Activated gamma-delta T cell treated with anti-CD3 and anti-CD28 coated beads, Interleukin-2, amount 50 U/mL, for 16 hours (primary cell): ENCODE data around the gene C4orf51.

Experiments
- DNase-seq: peaks from one replicate; pipeline ENCODE4 v3.0.0-alpha.2; 2020; ENCODE audit warnings: low read depth

C4orf51 gene

DNA sequence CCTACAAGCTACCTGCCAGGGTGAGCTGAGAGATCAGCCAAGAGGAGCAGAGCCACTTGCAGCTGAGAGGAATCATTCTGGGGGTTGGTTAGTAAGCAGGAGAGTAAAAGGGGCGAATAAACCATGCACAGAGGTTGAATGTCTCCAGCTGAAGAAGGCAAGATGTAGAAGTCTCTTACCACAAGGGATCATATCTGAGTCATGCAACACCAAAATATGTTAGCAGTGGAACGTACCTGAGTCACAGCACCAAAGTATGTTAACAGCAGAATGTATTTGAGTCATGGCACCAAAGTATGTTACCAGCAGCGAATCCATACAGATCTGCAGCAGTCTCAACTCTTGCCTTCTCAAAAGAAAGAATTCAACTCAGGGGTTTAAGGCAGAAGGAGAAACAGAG, 29.9 kb downstream of the C4orf51 start:
- DNase-seq, result no peak

DNA sequence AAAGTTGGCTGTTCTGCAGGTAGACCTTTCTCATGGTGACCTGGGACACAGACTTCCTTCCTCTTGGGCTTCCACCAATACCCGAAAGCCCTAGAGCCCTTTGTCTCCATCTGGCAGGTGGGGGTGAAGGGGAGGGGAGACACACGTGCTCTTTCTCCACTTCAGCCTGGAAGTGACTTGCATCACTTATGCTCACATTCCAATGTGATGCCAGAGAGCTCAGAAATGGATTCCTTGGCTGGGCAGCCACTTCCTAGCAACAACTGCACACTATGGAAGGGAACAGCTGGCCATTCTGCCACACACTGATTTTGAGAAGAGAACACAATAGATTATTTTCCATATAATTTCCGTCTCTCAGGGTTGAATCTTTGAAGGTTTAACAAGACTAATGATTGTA, 36.3 kb downstream of the C4orf51 start:
- no peak for DNase-seq

DNA sequence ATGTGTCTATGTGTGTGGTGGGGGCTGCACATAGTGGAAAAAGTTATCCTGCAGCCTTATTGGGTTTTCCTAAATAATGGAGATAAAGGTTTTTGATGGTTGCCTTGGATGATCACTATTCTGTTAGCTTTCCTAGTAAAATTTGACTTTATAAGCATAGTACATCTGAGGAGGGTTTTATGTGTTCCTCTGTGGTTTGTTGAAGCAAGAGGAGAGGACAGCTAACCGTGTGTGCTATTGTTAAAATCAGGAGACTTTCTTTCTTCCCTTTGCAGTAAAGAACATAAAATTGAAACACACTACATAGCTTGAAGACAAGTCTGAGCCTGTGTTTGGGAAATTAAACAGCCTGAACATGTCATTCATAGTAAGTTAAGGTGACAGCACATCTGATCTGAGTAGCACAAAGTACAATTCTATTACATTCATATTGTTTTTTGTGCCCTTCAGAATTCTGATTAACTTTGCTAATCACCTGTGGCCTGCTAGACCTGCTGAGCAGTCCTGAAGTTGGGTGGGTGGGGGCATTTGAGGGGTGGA, 36.8 kb downstream of the C4orf51 start:
- DNase-seq, result no peak

DNA sequence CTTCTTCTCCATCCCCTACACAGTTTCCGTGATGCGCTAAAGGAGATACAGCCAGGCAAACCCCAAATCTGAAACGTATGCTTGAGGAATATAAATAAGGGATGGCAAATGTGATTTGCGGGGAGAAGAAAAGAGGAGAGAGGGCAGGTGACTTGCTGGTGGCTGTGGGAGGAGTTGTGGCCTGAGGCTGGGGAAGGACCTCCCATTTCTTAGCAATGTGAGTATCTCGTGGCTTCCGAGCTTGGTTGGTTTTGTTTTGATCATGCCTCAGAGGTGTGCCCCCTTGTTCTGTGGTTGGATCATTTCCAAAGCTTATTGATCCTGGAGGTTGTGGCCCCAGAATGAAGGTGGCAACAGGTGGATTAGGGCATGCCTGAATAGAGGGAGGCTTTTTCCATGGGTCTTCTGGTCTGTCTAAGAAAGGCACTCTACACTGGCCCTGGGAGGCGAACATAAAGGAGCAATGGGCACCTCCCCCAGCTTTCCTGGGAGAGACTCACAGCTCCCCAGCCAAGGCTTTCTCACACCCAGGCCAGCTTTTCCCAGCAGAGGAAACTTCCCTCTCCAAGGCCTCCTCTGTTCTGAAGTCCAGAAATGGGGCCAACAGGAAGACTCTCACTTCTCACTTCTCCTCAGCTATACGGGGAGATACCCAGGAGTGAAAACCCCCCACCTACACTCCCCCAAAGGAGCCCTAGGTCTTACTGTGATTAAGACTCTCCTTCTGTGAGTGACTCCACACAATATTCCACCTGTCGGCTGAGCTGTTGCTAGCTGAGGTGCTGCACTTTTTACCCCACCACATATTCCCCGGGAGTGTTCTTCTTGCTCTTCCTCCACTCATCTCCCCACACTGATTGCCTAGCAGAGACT, 40.0 kb downstream of the C4orf51 start:
- DNase-seq, result no peak

DNA sequence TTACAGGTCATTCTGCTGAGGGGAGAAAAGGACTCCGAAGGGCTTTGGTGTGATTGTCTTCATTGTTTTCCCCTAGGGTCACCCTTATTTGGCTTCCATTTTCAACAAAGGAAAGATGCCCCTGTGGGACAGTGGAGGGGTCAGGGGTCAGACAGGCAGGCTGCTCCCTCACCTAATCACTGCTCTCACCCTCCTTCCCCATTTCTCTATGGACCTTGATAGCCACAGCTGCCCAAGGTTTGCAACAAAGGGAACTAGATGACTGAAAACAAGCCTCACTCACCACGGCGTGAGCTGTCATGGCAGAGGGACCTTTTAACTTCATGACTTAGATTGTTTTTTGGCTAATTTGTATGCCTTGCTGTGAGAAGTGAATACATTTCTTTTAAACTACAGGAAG, 40.7 kb downstream of the C4orf51 start:
- DNase-seq, result no peak

DNA sequence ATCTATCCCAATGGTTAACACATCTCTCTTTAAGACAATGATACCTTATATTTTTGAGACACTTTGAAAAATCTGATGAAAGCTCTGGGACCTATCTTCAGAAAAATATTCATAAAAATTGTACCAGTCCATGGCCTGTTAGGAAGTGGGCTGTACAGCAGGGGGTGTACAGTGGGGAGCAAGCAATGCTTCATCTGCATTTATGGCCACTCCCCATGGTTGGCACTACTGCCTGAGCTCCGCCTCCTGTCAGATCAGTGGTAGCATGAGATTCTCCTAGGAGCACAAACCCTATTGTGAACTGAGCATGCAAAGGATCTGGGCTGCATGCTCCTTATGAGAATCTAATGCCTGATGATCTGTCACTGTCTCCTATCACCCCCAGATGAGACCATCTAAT, 42.6 kb downstream of the C4orf51 start:
- no peak for DNase-seq

DNA sequence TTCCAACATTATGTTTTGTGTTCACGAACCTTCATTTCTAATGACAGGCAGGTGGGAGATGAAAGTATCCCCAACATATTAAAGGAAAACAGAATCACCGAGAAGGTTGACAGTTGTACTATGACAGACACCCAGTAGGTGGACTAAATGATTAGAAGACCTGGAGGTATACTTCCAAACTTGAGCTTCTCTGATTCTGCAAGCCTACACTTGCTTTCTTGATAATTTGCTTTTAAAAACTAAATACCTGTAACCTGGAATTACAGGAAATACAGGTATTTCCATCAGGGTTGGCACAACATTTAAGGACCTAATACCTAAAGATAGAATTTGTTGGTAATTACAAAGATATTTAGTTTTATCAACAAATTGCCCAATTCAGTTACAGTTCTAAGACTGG, 43.4 kb downstream of the C4orf51 start:
- no peak for DNase-seq

DNA sequence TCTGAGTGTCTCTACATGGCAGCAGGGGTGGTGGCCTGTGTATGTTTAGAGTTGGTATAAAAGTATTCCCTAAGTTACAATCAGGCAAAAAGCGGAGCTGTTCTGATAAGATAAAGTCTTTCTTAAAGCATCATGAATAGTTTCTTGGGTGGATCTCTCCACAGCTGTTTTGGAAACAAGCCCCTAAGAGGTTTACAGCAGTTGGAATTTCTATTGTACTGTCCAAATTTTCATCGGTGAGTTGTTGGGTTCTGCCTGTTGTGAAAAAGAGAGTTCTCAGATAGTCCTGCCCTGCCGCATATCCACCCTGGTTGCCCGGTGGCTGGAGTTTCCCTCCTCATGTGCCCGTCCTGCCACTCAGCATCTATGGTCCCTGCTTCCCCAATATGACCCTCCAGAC, 50.1 kb downstream of the C4orf51 start:
- no peak for DNase-seq

DNA sequence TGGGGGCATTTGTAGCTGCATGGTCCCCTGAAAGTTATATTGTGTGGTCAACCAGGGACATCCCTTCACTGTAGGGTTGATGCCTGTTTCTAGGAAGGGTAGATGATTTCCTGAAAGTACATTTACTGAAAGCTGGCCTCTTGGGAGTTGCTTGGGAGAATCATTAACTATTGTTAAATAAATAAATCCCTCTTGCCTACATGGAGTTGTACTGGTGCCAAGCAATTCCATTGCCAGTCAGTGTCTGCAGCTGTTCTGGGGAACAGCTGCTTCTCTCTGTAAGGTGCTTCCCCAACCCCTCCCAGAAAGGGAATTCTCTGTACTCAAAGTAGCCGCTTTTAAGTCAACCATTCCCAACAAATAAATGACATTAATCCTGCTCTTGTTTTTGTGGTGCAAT, 51.1 kb downstream of the C4orf51 start:
- no peak for DNase-seq

DNA sequence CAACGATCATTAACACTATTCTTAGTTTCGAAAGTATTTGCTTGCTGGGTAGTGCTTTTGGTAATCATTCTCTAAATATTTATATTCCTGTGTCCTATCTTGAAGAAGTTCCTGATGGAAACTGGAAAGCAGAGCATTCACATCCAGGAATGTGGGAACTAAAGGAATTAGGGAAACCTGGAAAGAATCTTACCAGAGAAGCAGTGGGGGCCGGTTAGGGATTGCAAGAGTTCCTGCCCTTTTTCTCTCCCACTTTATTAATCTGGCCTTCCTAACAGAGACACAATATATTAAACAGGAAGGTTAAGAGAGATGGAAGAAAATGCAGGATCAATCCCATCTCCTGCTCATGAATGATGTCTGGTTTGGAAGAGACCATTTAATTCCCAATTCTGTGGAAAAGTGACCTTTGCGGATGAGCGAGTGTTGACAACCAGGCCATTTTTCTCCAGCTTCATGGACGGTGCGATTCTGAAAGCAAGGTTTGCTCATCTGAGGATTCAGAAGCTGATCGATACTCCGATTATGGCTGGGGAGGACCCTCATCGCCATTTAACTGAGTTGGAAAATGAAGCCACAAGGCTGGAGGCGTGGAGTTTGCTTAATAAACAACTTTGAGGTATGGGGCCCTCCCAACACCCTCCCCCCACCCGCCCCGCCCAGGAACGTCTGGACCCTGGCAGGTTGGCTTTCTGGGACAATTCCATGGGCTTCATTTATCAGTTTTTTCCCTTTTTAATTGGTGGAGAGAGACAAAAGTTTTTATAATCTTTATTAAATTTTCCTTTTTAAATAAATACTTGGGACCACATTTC, 52.3 kb downstream of the C4orf51 start:
- DNase-seq, result no peak

DNA sequence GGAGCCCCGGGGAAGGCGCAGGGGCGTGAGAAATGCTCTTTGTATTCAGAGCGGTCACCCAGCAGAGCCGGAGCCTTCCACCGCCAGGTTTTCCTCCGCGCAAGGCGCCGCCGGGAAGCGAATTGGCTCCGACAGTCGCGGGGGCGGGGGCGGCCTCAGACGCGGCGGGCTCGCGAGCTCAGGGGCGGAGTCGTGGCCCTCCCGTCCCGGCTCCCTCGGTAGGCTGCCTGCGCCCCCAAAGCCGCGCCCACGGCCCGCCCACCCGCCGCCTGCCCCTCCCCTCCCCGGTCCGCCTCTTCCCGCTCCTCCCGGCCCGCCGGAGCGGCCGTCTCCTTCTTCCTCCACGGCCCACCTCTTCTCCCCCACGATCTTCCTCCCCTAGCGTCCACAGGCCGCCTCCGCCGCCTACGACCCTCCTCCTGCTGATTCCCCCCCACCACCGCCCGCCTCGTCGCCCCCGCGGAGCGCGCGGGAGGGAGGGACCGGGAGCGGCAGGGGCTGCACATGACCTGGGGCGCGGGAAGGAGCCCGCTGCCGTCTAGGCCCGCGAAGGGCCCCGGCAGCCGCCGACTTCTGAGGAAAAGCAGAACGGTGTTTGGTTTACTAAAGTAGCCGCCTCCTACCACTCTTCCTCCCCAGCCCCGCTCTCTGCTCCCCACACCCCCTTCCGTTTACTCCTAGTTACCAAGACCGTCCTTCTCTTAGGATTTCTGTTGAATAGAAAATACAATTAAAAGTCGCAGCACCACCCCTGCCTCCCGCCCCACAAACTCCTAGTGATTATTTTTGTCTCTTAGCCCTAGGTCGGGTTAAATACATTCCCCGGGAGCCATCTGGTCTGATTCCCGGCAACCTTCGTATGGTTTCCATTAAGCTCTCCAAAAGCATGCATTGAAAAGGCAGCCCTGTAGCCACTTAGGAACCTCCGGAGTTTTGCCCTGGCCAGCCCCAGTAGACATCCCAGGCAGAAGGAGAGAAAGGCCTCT, 53.2 kb downstream of the C4orf51 start:
- peak; percentile 66 for DNase-seq

DNA sequence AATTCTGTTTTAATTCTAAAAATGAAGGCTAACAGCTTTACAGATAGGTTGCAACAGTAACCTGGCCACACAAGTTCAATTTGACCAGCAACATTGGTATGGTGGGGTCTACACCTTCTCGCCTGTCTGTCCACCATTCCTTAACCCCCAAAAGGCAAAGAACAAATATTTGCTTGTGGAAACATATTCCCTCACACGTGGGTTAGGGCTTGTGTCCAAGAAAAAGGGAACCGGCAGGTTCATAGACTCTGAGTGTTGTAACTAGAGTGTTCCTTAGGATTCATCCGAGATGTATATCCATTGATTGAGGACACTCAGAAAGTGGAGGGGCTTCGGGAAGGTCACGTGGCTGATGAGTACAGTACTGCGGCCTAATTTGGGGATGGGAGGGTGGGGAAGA, 54.1 kb downstream of the C4orf51 start:
- no peak for DNase-seq

DNA sequence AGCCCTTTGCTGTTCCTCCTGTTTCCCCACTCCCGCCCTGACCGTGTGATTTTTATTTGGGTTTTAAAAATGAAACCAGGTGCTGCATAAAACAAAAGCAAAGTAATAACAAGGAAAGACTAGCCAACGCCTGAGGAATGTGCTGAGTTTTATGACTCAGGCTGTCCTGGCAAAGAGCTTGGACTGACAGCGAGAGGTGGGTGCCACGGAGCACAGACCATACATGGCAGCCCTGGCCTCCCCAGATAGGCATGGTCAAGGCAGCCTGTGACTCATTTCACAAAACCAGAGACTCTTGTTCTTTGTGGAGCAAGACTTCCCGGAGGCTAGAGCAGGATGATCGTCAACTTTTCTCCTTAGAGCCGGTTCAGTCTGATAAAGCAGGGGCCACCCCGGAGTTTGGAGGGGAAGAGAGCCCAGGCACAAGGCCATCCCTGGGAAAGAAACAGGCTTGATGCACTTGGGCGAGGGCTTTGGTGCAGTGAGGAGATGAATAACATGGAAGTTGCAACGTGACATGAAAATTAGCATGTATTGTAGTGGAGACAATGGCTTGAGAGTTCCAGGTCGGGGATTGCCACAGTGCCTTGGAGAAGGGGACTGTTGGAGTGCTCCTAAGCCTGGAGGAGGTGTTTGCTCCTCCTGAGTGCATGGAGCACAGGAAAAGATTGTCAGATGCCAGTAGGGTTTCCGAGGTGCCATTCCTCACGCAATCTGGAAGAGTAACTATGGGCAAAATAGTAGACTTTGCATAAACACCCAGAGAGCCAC, 54.8 kb downstream of the C4orf51 start:
- no peak for DNase-seq

DNA sequence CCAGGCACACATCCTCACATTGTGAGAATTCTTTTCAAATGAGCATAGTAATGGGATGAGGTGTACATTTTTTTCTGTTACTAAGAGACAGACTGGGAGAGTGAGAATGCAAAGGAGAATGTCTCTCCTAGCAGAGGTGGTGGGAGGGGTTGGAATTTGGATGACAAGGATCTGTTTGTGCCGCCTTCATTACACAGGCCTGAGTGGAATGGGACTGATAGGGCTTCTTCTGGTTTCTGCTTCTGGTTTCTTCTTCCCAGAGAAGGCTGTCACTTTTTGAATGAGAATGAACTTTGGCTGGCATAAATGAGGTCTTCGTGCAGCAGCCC, 55.4 kb downstream of the C4orf51 start:
- no peak for DNase-seq

DNA sequence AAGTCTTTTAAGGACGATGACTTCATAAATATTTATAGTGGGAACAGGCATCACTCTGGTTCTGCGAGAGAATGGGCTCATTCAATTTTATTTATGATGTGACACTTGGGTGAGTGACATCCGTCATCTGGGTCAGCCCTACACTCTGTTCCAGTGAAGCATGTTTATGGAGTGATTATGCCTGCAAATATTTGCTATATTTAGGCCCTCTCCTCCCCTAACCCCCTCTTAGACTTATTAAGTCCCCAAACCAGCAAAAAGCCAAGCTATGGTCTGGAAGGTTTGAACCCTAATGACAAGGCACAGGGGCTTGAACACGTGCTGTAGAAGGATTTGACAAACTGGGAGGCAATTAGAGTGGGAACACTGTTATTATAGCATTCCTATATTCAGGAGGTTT, 55.9 kb downstream of the C4orf51 start:
- DNase-seq, result no peak

DNA sequence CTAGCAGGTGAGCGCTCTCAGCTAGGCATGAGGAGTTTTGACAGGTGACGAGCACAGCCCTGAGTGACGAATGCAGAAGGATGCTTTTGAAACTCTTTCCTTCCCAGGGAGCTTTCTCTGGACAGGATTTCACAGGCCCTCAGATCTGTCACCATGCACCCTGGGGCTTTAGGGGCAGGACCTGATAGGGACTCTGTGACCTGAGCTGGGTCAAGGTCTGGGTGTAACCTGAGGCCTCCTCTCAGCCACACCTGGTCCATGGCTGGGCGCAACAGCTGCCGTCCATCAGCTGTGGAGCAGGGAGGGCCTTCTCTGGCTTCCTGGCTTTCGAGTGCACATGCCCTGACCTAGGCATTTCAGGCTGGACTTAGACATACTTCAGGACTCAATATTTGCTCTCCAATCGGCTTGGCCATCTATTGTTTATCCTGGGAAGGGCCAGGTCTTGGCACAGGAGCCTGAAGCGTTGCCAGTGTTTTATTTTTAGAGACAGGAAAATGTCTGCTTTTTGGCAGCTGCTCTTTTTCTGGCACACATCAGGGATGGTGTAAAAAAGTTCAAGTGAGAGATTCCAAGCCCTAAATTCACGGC, 56.4 kb downstream of the C4orf51 start:
- DNase-seq, result no peak

DNA sequence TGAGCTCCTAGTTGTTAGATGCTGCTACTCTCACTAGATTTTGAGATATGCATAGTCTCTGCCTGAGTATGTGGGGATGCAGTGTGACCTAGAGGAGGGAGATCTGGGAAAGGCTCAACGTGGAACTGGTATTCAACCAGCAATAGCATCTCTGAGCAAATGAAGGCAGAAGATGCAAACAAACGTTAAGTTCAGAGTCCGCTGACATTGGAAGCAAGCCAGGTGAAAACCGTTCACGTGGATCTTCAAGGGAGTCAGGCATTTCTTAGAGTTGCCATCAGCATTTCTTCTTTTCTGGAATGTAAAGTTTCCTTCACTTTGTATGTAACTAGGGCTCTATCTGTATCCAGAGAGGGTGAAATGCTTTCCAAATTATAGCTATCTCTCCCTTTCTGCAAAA, 59.9 kb downstream of the C4orf51 start:
- no peak for DNase-seq

DNA sequence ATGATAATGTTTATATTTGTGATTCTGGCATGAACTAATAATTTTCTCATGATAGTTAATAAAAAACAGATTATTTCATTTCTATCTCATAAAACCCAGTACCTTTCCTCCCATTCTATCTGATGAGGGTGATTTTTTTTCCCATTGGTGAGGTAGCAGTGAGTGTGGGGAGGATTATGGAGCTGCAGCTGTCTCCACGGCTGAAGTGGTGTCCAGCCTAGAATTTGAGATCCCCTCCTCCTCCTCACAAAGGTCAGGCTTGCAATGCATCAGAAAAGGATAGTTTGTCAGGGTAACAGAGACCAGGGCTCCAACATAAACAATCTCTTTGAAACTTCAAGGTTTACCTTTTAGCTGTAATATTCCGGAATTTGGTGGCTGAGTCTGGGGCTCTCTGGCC, 60.9 kb downstream of the C4orf51 start:
- DNase-seq, result no peak

DNA sequence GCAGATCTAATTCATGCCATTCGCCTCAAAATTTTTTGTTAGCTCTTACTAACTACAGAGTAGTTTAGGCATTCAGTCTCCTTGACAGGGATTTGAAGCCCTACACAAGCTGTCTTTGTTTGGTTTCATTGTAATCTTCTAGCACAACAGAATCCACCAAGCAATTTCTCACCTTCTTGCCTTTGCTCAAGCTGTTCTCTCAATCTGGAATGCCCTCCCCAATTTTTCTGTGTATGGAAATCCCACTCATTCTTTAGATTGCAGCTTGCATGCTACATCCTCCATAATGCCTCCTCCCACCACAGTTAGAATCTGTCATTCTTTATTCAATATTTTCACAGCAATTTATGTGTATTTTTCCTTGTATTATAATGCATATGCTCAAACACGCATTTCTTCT, 63.7 kb downstream of the C4orf51 start:
- no peak for DNase-seq

DNA sequence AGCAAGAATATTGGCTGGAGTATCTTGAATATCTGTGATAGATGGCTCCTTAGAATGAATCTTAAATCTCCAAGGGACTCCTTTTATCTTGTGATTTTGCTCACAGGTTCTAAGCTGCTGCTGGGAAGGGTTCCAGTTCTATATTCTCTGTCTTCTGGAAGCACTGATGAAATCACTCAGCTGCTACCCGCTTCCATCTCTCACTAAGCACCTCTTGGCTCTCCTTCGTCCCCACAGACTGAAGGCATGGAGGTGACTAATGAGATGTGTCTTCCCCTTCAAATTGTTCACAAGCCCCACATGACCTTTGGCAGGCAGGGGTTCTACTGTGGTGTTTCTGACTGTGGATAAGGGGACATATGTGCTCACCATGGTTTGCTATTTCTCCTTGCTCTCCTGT, 75.9 kb downstream of the C4orf51 start:
- DNase-seq, result no peak

DNA sequence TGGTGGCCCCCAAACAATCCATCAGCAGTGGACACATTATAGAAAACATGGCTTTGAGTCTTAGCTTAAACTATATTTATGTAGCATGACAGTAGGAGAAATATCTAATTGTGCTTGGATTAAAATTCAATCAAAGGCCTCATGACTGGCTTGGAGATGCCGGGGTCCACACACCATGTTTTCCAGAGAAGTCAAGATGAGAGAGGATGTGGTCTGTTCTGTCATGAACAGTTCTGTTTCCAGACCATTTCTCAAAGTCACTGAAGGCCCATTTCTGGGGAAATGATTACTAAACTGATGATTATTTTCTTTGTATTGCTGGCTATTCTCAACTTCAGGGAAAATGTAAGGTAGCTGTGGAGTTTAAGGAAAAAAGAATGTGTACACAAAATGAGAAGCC, 76.3 kb downstream of the C4orf51 start:
- no peak for DNase-seq
